CD4-positive, alpha-beta memory T cell (primary cell): ENCODE results near the gene RHOA. TPM values are rescaled to one million over a fixed set of nuclear protein-coding genes. Genes with fewer than 3 reads are reported as not detected.

Experiments
- CTCF ChIA-PET: fragments of 350-600 bp; sonication (Branson Sonifier 250); formaldehyde crosslinking; loops from one replicate; lab custom pipeline; 2021; ENCODE audit warnings: inconsistent platforms; ENCODE audit not compliant: partially characterized antibody; lab: Charles Lee
- POLR2A ChIA-PET: fragments of 350-600 bp; sonication (Branson Sonifier 250); formaldehyde crosslinking; loops from one replicate; lab custom pipeline; 2021; ENCODE audit not compliant: partially characterized antibody; lab: Charles Lee
- DNase-seq, 5 donors: peaks; one replicate each; pipeline versions ENCODE4 v3.0.0 to v3.0.0-alpha.2; 2020 to 2022; ENCODE audit warnings: mixed read lengths in 1 of 5
- H3K27ac ChIP-seq: one replicate; pipeline ENCODE4 v1.7.0; 2013; ENCODE audit warnings: low read depth, low read length
- H3K27me3 ChIP-seq: 2 replicates; pipeline ENCODE4 v1.7.0; 2013; ENCODE audit warnings: mild to moderate bottlenecking, low read length, moderate library complexity; ENCODE audit not compliant: insufficient read depth
- H3K36me3 ChIP-seq: 2 replicates; pipeline ENCODE4 v1.7.0; 2013; ENCODE audit warnings: mild to moderate bottlenecking, low read length, moderate library complexity; ENCODE audit not compliant: insufficient read depth
- H3K4me1 ChIP-seq: 2 replicates; pipeline ENCODE4 v1.7.0; 2013; ENCODE audit warnings: mild to moderate bottlenecking, low read length, moderate library complexity; ENCODE audit not compliant: insufficient read depth
- H3K4me3 ChIP-seq, 2 donors: one replicate each; pipeline ENCODE4 v1.7.0; 2013; ENCODE audit warnings: low read length in 2 of 2, mild to moderate bottlenecking in 1 of 2
- H3K9me3 ChIP-seq, 2 donors: one replicate each; pipeline ENCODE4 v1.7.0; 2013; ENCODE audit warnings: low read length in 2 of 2, control low read depth in 1 of 2; ENCODE audit not compliant: control insufficient read depth in 1 of 2
- H3K27ac Mint-ChIP-seq, 7 donors: one replicate each; pipeline ENCODE4 v1.8.0; 2020 to 2021; ENCODE audit warnings: mixed read lengths in 7 of 7, mild to moderate bottlenecking in 6 of 7, inconsistent platforms in 3 of 7, moderate library complexity in 3 of 7
- H3K27me3 Mint-ChIP-seq, 2 donors: one replicate each; pipeline ENCODE4 v1.8.0; 2020 to 2021; ENCODE audit warnings: mixed read lengths in 2 of 2
- H3K36me3 Mint-ChIP-seq, 2 donors: one replicate each; pipeline ENCODE4 v1.8.0; 2020 to 2021; ENCODE audit warnings: mixed read lengths in 2 of 2, inconsistent platforms in 1 of 2, mild to moderate bottlenecking in 1 of 2
- H3K4me1 Mint-ChIP-seq, 4 donors: one replicate each; pipeline ENCODE4 v1.8.0; 2020 to 2021; ENCODE audit warnings: mixed read lengths in 4 of 4, mild to moderate bottlenecking in 1 of 4
- H3K4me3 Mint-ChIP-seq, 8 donors: one replicate each; pipeline ENCODE4 v1.8.0; 2020 to 2021; ENCODE audit warnings: mixed read lengths in 8 of 8, mild to moderate bottlenecking in 7 of 8, moderate library complexity in 6 of 8, inconsistent platforms in 3 of 8
- H3K9me3 Mint-ChIP-seq, 8 donors: one replicate each; pipeline ENCODE4 v1.8.0; 2020 to 2021; ENCODE audit warnings: mixed read lengths in 8 of 8, mild to moderate bottlenecking in 5 of 8, inconsistent platforms in 3 of 8, moderate library complexity in 1 of 8
- intact Hi-C: fragments of 100-400 bp; cut with micrococcal nuclease; formaldehyde crosslinking; loops from one replicate; pipeline ENCODE4 v1.15.1; 2023
- polyA plus RNA-seq, 2 donors: library from polyadenylated mRNA; unstranded; fragments of 300-500 nt; fragmentation: Illumina TruSeq; gene quantifications; one replicate each; pipeline ENCODE4 v1.2.3, GENCODE V29; 2021
- total RNA-seq, 2 experiments: library from RNA; stranded (reverse); gene quantifications; one replicate each; pipeline ENCODE4 v1.2.3, GENCODE V29; 2021

Gene RHOA
- total and polyA plus RNA-seq, 4 experiments from 2014 or later: 246 to 784 (median 443) TPM

- no peak overlapping the region for H3K27ac Mint-ChIP-seq
- intact Hi-C loops: no loop called here
- H3K9me3 Mint-ChIP-seq: no peaks in the 10 kb centered on the region
Observed at GRCh38 chr3:49453621-49454020, 41.8 kb upstream of the RHOA start.

GRCh38 chr3:49445391-49445790 lies 33.6 kb upstream of the RHOA start:
- intact Hi-C loops: no loop called here
- Histone ChIP-seq H3K4me3 (no peak overlapping the region), H3K9me3 (no peaks in the 10 kb centered on the region), H3K27me3 (no peaks in the 10 kb centered on the region), H3K36me3 (no peaks in the 10 kb centered on the region), H3K4me1 (peaks cover 20% of the 10 kb centered on the region), H3K27ac (no peak overlapping the region)
- Mint-ChIP-seq H3K36me3 (no peaks in the 10 kb centered on the region), H3K4me1 (peaks cover 8 to 18% (median 11%) of the 10 kb centered on the region in 4 donors), H3K9me3 (no peaks in the 10 kb centered on the region), H3K27me3 (no peaks in the 10 kb centered on the region), H3K4me3 (no peak overlapping the region), H3K27ac (peak overlapping the region in 4 of 7 donors; percentile 61 to 82 (median 72))
- DNase-seq: no peak
- POLR2A ChIA-PET: interaction anchor here (0.8 to 6.0 kb wide), 6 partner anchors 15 to 106 kb away, joined by 3 to 52 read pairs (median 12); partner anchors contain the start of genes DAG1, NICN1, RHOA and TCTA
- CTCF ChIA-PET: interaction anchor here (1.5 to 10.7 kb wide), 7 partner anchors 7 to 275 kb away, joined by 3 to 147 read pairs (median 11); partner anchors contain the start of genes KLHDC8B and USP4

More at GRCh38 chr3:49453621-49454020, 41.8 kb upstream of the RHOA start:
- H3K27ac ChIP-seq: no peak overlapping the region
- ChIA-PET CTCF (interaction anchor here (1.0 to 2.3 kb wide), 3 partner anchors 9 to 38 kb away, joined by 3 to 11 read pairs (median 4); no protein-coding TSS in a partner anchor), POLR2A (interaction anchor here (1.7 kb wide), 1 partner anchor 113 kb away, joined by 6 read pairs; the partner anchor contains the start of gene USP4)
- H3K9me3 ChIP-seq: no peaks in the 10 kb centered on the region
- no peaks in the 10 kb centered on the region for H3K36me3 Mint-ChIP-seq
- peaks cover 4 to 6% (median 5%) of the 10 kb centered on the region in 4 donors for H3K4me1 Mint-ChIP-seq
- no peak overlapping the region for H3K4me3 ChIP-seq
- H3K27me3 ChIP-seq: no peaks in the 10 kb centered on the region
- H3K36me3 ChIP-seq: no peaks in the 10 kb centered on the region
- no peaks in the 10 kb centered on the region for H3K27me3 Mint-ChIP-seq
- DNase-seq: no peak
- H3K4me1 ChIP-seq: peaks cover 3% of the 10 kb centered on the region
- H3K4me3 Mint-ChIP-seq: no peak overlapping the region

GRCh38 chr3:49434731-49435130 lies 23.0 kb upstream of the RHOA start:
- Mint-ChIP-seq H3K4me1 (peaks cover 0 to 3% (median 0%) of the 10 kb centered on the region in 4 donors), H3K27ac (no peak overlapping the region), H3K27me3 (no peaks in the 10 kb centered on the region), H3K4me3 (no peak overlapping the region), H3K36me3 (no peaks in the 10 kb centered on the region), H3K9me3 (no peaks in the 10 kb centered on the region)
- DNase-seq: no peak
- intact Hi-C loops: no loop called here
- H3K36me3 ChIP-seq: no peaks in the 10 kb centered on the region
- no peaks in the 10 kb centered on the region for H3K27me3 ChIP-seq
- peaks cover 3% of the 10 kb centered on the region for H3K4me1 ChIP-seq
- H3K4me3 ChIP-seq: no peak overlapping the region
- POLR2A ChIA-PET: no interaction called here
- CTCF ChIA-PET: no interaction called here
- H3K27ac ChIP-seq: no peak overlapping the region
- H3K9me3 ChIP-seq: no peaks in the 10 kb centered on the region

GRCh38 chr3:49428752-49429080 lies 16.9 kb upstream of the RHOA start:
- no peak for DNase-seq
- Histone ChIP-seq H3K4me3 (peak overlapping the region; percentile 55 to 86), H3K4me1 (peaks cover 22% of the 10 kb centered on the region), H3K9me3 (no peaks in the 10 kb centered on the region), H3K36me3 (no peaks in the 10 kb centered on the region), H3K27me3 (no peaks in the 10 kb centered on the region), H3K27ac (peak overlapping the region; percentile 63)
- POLR2A ChIA-PET: interaction anchor here (0.6 to 4.4 kb wide), 16 partner anchors 8 to 1109 kb away, joined by 3 to 43 read pairs (median 5); partner anchors contain the start of genes DAG1, GPX1, IMPDH2 and KLHDC8B
- no peaks in the 10 kb centered on the region for H3K27me3 Mint-ChIP-seq
- H3K27ac Mint-ChIP-seq: peak overlapping the region; percentile 85 to 97 (median 94)
- peaks cover 8 to 33% (median 22%) of the 10 kb centered on the region in 4 donors for H3K4me1 Mint-ChIP-seq
- peaks cover 5 to 7% of the 10 kb centered on the region in 2 donors for H3K36me3 Mint-ChIP-seq
- intact Hi-C loops: loop anchor here (1.0 kb wide), 5 partner anchors 12 to 88 kb away; partner anchors contain the start of genes DAG1, GPX1, TCTA and USP4
- CTCF ChIA-PET: interaction anchor here (0.6 to 2.6 kb wide), 8 partner anchors 9 to 304 kb away, joined by 3 to 16 read pairs (median 6); partner anchors contain the start of gene USP4
- no peaks in the 10 kb centered on the region for H3K9me3 Mint-ChIP-seq
- H3K4me3 Mint-ChIP-seq: peak overlapping the region; percentile 90 to 97 (median 95)

GRCh38 chr3:49427586-49427985 lies 15.8 kb upstream of the RHOA start:
- POLR2A ChIA-PET: interaction anchor here (1.2 to 4.4 kb wide), 4 partner anchors 11 to 399 kb away, joined by 3 to 41 read pairs (median 32); partner anchors contain the start of genes DAG1, IMPDH2, RHOA and TCTA
- intact Hi-C loops: no loop called here
- peak overlapping the region in 4 of 7 donors; percentile 22 to 94 (median 88) for H3K27ac Mint-ChIP-seq

GRCh38 chr3:49424816-49425215 lies 13.0 kb upstream of the RHOA start:
- Mint-ChIP-seq H3K9me3 (no peaks in the 10 kb centered on the region), H3K27me3 (no peaks in the 10 kb centered on the region), H3K4me1 (peaks cover 13 to 47% (median 31%) of the 10 kb centered on the region in 4 donors), H3K27ac (peak overlapping the region in 6 of 7 donors; percentile 10 to 84 (median 58)), H3K36me3 (peaks cover 10 to 14% of the 10 kb centered on the region in 2 donors), H3K4me3 (peak overlapping the region in 1 of 8 donors; percentile 31)
- Histone ChIP-seq H3K4me3 (no peak overlapping the region), H3K4me1 (peaks cover 19% of the 10 kb centered on the region), H3K9me3 (no peaks in the 10 kb centered on the region), H3K36me3 (peaks cover 5% of the 10 kb centered on the region), H3K27me3 (no peaks in the 10 kb centered on the region), H3K27ac (no peak overlapping the region)
- no peak for DNase-seq
- intact Hi-C loops: no loop called here
- ChIA-PET CTCF (interaction anchor here (1.8 kb wide), 1 partner anchor 9 kb away, joined by 9 read pairs; no protein-coding TSS in a partner anchor), POLR2A (interaction anchor here (1.6 to 2.0 kb wide), 3 partner anchors 9 to 85 kb away, joined by 5 to 14 read pairs (median 14); partner anchors contain the start of genes RHOA, TCTA and USP4)

More at GRCh38 chr3:49427586-49427985, 15.8 kb upstream of the RHOA start:
- Mint-ChIP-seq H3K9me3 (no peaks in the 10 kb centered on the region), H3K27me3 (no peaks in the 10 kb centered on the region), H3K4me1 (peaks cover 11 to 38% (median 25%) of the 10 kb centered on the region in 4 donors), H3K36me3 (peaks cover 7% of the 10 kb centered on the region in 2 donors), H3K4me3 (peak overlapping the region in 7 of 8 donors; percentile 4 to 96 (median 90))
- Histone ChIP-seq H3K27ac (no peak overlapping the region), H3K4me1 (peaks cover 22% of the 10 kb centered on the region), H3K4me3 (no peak overlapping the region), H3K9me3 (no peaks in the 10 kb centered on the region), H3K36me3 (no peaks in the 10 kb centered on the region), H3K27me3 (no peaks in the 10 kb centered on the region)
- DNase-seq: no peak
- CTCF ChIA-PET: interaction anchor here (0.9 to 2.6 kb wide), 6 partner anchors 8 to 92 kb away, joined by 3 to 16 read pairs (median 8); partner anchors contain the start of gene USP4
